ENCODE data around the gene ENO4. TPM values are rescaled to one million over a fixed set of nuclear protein-coding genes. Genes with fewer than 3 reads are reported as not detected.

Gene ENO4
- total RNA-seq, 1 donor from 2014 or later: not detected

Other genes with a start within 250 kb of the ENO4 start
- gene PNLIPRP2, start 228.5 kb upstream of the ENO4 start, total RNA-seq: not detected in 2 replicates
- gene HSPA12A, start 106.9 kb upstream of the ENO4 start, total RNA-seq: 0.79 and 1.4 TPM in 2 replicates
- gene SHTN1, start 155.7 kb downstream of the ENO4 start, total RNA-seq: 2.1 and 3.1 TPM in 2 replicates

Measured in bronchial epithelial cell (primary cell).